HepG2 (cell line): ENCODE results near the gene TMEM121. TPM values are rescaled to one million over a fixed set of nuclear protein-coding genes. Genes with fewer than 3 reads are reported as not detected.
A peak's percentile ranks its signal among the peaks of the same experiment; 100 is the strongest.

Experiments used
- AKAP8 ChIP-seq: sonication (generic); formaldehyde crosslinking; IDR thresholded peaks from 2 replicates; pipeline ENCODE4 v1.5.1; 2020; ENCODE audit warnings: mild to moderate bottlenecking, missing genetic modification reagents
- GTF3A ChIP-seq: sonication (generic); formaldehyde crosslinking; conservative IDR thresholded peaks from 2 replicates; pipeline ENCODE4 v1.4.0; 2020; ENCODE audit warnings: mild to moderate bottlenecking, missing genetic modification reagents
- KDM3A ChIP-seq: IDR thresholded peaks from 2 replicates; pipeline ENCODE4 v1.6.1; 2018; ENCODE audit warnings: low read depth, missing compliant biosample characterization
- KLF12 ChIP-seq: sonication (generic); formaldehyde crosslinking; IDR thresholded peaks from 2 replicates; pipeline ENCODE4 v1.4.0; 2020; ENCODE audit warnings: missing genetic modification reagents, borderline replicate concordance
- POLR2A ChIP-seq, 2 experiments: IDR thresholded peaks; 2 replicates each; pipeline ENCODE4 v1.6.1; 2011; ENCODE audit warnings: low read depth in 2 of 2, low read length in 2 of 2, mild to moderate bottlenecking in 1 of 2, moderate library complexity in 1 of 2; ENCODE audit not compliant: insufficient read depth in 1 of 2
- POLR2AphosphoS2 ChIP-seq: IDR thresholded peaks from 2 replicates; pipeline ENCODE4 v1.6.1; 2011; ENCODE audit warnings: low read depth, low read length, improper control_type of control experiment
- POLR2G ChIP-seq: fragments of 200-400 bp; formaldehyde crosslinking; IDR thresholded peaks from 2 replicates; pipeline ENCODE4 v1.6.1; 2018; ENCODE audit warnings: mild to moderate bottlenecking, low read depth, low read length, moderate library complexity
- PRMT3 ChIP-seq: sonication (generic); formaldehyde crosslinking; IDR thresholded peaks from 2 replicates; pipeline ENCODE4 v1.8.1; 2022; ENCODE audit warnings: low read depth, mild to moderate bottlenecking, moderate library complexity, missing genetic modification reagents, borderline replicate concordance
- RBM39 ChIP-seq: fragments of 200-400 bp; formaldehyde crosslinking; IDR thresholded peaks from one replicate; pipeline ENCODE4 v1.6.1; 2018; ENCODE audit warnings: antibody characterized with exemption, mild to moderate bottlenecking, low read depth, low read length; ENCODE audit not compliant: poor library complexity, severe bottlenecking
- ZNF225 ChIP-seq: sonication (generic); formaldehyde crosslinking; IDR thresholded peaks from 2 replicates; pipeline ENCODE4 v1.4.0; 2020; ENCODE audit warnings: mild to moderate bottlenecking, missing genetic modification reagents
- ZNF629 ChIP-seq: sonication (generic); formaldehyde crosslinking; conservative IDR thresholded peaks from 2 replicates; pipeline ENCODE4 v1.5.0; 2020; ENCODE audit warnings: missing genetic modification reagents
- ZSCAN31 ChIP-seq: sonication (generic); formaldehyde crosslinking; IDR thresholded peaks from 2 replicates; pipeline ENCODE4 v1.5.0; 2020; ENCODE audit warnings: low read depth, mild to moderate bottlenecking, missing genetic modification reagents
- polyA plus RNA-seq, 8 experiments: library from polyadenylated mRNA; depleted of rRNA in 3 of 8; stranded (reverse) in 7 of 8; unstranded in 1 of 8; fragments of >200 nt; fragmentation: Illumina TruSeq in 4 of 8; extraction: Trizol in 4 of 8; gene quantifications; 2 replicates each; pipeline versions ENCODE4 v1.2.1 to v1.2.3, GENCODE V29; 2011 to 2016; ENCODE audit warnings: low read depth in 4 of 8, missing spikeins in 1 of 8, mixed read lengths in 1 of 8; ENCODE audit not compliant: insufficient read depth in 1 of 8
- total RNA-seq, 5 experiments: library from RNA; depleted of rRNA; stranded (reverse); fragments of >200 nt; fragmentation: Illumina TruSeq; extraction: Trizol; gene quantifications; 2 replicates each; pipeline ENCODE4 v1.2.3, GENCODE V29; 2016; ENCODE audit warnings: low read depth in 1 of 5
- TF ChIP-seq, protein P1 (sequence below): sonication (generic); formaldehyde crosslinking; IDR thresholded peaks from 2 replicates; pipeline ENCODE4 v1.4.0; 2020; ENCODE audit warnings: missing genetic modification reagents
- TF ChIP-seq, protein P2 (sequence below), 2 experiments: sonication (generic) in 1 of 2; formaldehyde crosslinking in 1 of 2; IDR thresholded peaks; 2 replicates each; pipeline versions ENCODE4 v1.6.1 to v1.9.0; 2014 to 2022; ENCODE audit warnings: antibody characterized with exemption in 1 of 2, borderline replicate concordance in 1 of 2, inconsistent platforms in 1 of 2, low read depth in 1 of 2, missing genetic modification reagents in 1 of 2
- TF ChIP-seq, protein P3 (sequence below): sonication (generic); formaldehyde crosslinking; IDR thresholded peaks from 2 replicates; pipeline ENCODE4 v1.4.0; 2020; ENCODE audit warnings: missing genetic modification reagents, borderline replicate concordance

TMEM121 gene
- total and polyA plus RNA-seq, 2 of the 13 experiments (the other 11 are each of a cell fraction or from before 2014, with no cell fraction given) = 6.6 to 19.0 TPM

DNA sequence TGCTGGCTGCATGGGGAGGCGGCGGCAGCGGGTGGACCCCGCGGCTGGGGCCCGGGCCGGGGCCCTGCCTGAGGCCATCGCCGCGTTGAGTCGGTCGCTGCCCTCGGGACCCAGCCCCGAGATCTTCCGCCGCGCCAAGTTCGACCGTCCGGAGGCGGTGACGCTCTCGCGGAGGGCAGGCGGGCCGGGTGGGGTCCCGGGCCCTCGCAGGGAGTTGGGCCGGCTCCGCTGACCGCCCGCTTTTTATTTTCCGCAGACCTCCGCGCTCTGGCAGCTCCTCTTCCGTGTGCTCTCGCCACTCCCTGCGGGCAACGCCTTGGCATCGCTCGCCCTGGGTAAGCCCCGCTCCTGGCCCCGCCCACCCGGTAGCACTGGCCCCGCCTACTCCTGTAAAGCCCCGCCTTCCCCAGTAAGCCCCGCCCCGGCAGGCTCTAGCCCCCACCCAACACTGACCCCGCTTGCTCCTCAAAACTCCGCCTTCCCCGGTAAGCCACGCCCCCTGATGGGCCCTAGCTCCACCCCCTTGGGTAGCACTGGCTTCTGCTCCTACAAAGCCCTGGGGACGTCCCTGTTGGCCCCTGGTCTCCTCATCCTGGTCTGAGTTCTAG lies 34.9 kb upstream of the TMEM121 start (continued):
- peak; percentile 24; the same call in 1 of the 2 replicates for TF ChIP-seq ZNF629
- TF ChIP-seq ZSCAN31 (CRISPR knock-in tag) = no peak
- peak; percentile 25 for TF ChIP-seq AKAP8 (CRISPR knock-in tag)
- TF ChIP-seq PRMT3 = peak; percentile 69
- TF ChIP-seq POLR2G = peak; percentile 1; the same call in 1 of the 2 replicates
- peak; percentile 26 for TF ChIP-seq RBM39
- no peak; the same call in 1 of the 2 replicates for TF ChIP-seq KLF12
- TF ChIP-seq, protein P1, sequence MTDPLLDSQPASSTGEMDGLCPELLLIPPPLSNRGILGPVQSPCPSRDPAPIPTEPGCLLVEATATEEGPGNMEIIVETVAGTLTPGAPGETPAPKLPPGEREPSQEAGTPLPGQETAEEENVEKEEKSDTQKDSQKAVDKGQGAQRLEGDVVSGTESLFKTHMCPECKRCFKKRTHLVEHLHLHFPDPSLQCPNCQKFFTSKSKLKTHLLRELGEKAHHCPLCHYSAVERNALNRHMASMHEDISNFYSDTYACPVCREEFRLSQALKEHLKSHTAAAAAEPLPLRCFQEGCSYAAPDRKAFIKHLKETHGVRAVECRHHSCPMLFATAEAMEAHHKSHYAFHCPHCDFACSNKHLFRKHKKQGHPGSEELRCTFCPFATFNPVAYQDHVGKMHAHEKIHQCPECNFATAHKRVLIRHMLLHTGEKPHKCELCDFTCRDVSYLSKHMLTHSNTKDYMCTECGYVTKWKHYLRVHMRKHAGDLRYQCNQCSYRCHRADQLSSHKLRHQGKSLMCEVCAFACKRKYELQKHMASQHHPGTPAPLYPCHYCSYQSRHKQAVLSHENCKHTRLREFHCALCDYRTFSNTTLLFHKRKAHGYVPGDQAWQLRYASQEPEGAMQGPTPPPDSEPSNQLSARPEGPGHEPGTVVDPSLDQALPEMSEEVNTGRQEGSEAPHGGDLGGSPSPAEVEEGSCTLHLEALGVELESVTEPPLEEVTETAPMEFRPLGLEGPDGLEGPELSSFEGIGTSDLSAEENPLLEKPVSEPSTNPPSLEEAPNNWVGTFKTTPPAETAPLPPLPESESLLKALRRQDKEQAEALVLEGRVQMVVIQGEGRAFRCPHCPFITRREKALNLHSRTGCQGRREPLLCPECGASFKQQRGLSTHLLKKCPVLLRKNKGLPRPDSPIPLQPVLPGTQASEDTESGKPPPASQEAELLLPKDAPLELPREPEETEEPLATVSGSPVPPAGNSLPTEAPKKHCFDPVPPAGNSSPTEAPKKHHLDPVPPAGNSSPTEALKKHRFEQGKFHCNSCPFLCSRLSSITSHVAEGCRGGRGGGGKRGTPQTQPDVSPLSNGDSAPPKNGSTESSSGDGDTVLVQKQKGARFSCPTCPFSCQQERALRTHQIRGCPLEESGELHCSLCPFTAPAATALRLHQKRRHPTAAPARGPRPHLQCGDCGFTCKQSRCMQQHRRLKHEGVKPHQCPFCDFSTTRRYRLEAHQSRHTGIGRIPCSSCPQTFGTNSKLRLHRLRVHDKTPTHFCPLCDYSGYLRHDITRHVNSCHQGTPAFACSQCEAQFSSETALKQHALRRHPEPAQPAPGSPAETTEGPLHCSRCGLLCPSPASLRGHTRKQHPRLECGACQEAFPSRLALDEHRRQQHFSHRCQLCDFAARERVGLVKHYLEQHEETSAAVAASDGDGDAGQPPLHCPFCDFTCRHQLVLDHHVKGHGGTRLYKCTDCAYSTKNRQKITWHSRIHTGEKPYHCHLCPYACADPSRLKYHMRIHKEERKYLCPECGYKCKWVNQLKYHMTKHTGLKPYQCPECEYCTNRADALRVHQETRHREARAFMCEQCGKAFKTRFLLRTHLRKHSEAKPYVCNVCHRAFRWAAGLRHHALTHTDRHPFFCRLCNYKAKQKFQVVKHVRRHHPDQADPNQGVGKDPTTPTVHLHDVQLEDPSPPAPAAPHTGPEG (CRISPR knock-in tag) = no peak
- TF ChIP-seq, protein P2, sequence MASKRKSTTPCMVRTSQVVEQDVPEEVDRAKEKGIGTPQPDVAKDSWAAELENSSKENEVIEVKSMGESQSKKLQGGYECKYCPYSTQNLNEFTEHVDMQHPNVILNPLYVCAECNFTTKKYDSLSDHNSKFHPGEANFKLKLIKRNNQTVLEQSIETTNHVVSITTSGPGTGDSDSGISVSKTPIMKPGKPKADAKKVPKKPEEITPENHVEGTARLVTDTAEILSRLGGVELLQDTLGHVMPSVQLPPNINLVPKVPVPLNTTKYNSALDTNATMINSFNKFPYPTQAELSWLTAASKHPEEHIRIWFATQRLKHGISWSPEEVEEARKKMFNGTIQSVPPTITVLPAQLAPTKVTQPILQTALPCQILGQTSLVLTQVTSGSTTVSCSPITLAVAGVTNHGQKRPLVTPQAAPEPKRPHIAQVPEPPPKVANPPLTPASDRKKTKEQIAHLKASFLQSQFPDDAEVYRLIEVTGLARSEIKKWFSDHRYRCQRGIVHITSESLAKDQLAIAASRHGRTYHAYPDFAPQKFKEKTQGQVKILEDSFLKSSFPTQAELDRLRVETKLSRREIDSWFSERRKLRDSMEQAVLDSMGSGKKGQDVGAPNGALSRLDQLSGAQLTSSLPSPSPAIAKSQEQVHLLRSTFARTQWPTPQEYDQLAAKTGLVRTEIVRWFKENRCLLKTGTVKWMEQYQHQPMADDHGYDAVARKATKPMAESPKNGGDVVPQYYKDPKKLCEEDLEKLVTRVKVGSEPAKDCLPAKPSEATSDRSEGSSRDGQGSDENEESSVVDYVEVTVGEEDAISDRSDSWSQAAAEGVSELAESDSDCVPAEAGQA (IDR thresholded peaks at IDR 0.05; ENCODE audit: low read depth) = no peak
- TF ChIP-seq, protein P2 (CRISPR knock-in tag; IDR thresholded peaks at IDR 0.05; ENCODE audit: borderline replicate concordance) = peak; percentile 89; the same call in 1 of the 2 replicates
- no peak for TF ChIP-seq ZNF225 (CRISPR knock-in tag)
- peak in 1 of 2 experiments; percentile 40; a peak in 2 of 4 replicates for TF ChIP-seq POLR2A (IDR thresholded peaks at IDR 0.05; ENCODE audit: insufficient read depth in 1 of 2, low read depth in 2 of 2, low read length in 2 of 2)
- no peak for TF ChIP-seq GTF3A (CRISPR knock-in tag)
- TF ChIP-seq, protein P3, sequence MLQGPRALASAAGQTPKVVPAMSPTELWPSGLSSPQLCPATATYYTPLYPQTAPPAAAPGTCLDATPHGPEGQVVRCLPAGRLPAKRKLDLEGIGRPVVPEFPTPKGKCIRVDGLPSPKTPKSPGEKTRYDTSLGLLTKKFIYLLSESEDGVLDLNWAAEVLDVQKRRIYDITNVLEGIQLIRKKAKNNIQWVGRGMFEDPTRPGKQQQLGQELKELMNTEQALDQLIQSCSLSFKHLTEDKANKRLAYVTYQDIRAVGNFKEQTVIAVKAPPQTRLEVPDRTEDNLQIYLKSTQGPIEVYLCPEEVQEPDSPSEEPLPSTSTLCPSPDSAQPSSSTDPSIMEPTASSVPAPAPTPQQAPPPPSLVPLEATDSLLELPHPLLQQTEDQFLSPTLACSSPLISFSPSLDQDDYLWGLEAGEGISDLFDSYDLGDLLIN = 0 out of 2 replicates have a peak, but pooled peaks have one; percentile 69
- 0 out of 2 replicates have a peak, but pooled peaks have one; percentile 12 for TF ChIP-seq KDM3A
- TF ChIP-seq POLR2AphosphoS2 = no peak
